Ovary (tissue), 3 donors: ENCODE data around the gene JPH4.

ENCODE experiments used
- CTCF ChIP-seq, 3 donors: fragments of 450-650 bp in 2 of 3; fragments of 200-600 bp in 1 of 3; IDR thresholded peaks; one replicate each; pipeline versions ENCODE4 v1.5.1 to v1.8.0; 2016 to 2022; ENCODE audit warnings: antibody characterized with exemption in 3 of 3, mild to moderate bottlenecking in 1 of 3
- EP300 ChIP-seq: sonication (generic); formaldehyde crosslinking; IDR thresholded peaks from one replicate; pipeline ENCODE4 v1.6.1; 2017; ENCODE audit warnings: antibody characterized with exemption
- POLR2A ChIP-seq: fragments of 450-650 bp; IDR thresholded peaks from one replicate; pipeline ENCODE4 v1.6.1; 2017; ENCODE audit warnings: antibody characterized with exemption, mild to moderate bottlenecking, moderate library complexity
- donor health status: DM: no; HTN: no; CAD: no.

- TF ChIP-seq CTCF (IDR thresholded peaks at IDR 0.05) (no peak), EP300 (no peak), POLR2A (no peak)
Measured at GRCh38 chr14:23546450-23547035, 32.0 kb downstream of the JPH4 start.
